Measurements from ENCODE around the gene NDUFA13.

NDUFA13 gene

DNA sequence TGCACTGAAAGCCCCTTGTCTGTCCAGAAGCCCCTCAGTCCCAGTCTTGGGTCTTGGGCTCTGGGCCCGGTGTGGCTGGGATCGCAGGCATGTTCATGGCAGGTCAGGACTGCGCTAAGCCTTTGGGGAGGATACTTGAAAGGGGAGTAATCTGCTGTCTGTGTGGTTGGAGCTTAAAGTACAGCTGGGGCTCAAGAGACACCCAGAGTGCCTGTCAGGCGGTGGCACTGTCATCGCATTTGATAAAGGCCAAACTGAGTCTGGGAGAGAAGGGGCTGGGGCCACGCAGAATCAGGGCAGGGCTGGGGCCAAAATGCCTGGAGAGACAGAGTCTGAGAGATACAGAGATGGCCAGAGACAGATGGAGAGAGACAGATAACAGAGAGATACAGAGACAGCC, 17.8 kb downstream of the NDUFA13 start:
- no peak for DNase-seq (ENCODE audit: low spot score)

DNA sequence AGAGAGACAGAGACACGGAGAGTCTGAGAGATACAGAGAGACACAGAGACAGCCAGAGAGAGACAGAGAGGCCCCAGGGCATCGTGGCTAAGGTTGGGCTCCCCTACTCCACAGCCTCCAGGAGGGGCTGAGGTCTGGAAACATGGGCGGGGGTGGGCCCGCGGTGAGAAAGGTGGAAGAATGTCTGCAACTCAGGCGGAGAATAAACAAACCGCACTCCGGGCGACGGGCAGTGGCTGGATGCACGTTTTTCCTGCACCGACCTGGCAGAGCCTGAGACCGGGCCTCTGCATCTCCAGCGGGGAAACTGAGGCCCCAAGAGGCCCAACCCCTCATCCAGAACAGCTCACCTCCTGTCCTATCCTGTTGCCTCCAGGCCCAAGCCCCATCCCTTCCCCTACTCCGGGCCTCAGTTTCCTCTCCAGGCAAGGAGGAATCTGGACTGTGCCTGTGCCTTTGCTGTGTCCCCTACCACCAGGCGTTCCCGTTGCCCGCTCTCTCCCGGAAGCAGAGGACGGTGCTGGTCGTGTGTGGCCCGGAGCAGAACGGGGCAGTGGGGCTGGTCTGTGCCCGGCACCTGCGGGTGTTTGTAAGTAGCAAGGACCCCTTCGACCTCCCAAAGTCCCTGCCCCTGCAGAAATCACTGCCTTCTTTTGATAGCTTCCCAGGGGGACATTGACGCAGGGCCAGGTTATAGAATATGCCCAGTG, 18.7 kb downstream of the NDUFA13 start:
- DNase-seq (ENCODE audit: low spot score), result no peak

DNA sequence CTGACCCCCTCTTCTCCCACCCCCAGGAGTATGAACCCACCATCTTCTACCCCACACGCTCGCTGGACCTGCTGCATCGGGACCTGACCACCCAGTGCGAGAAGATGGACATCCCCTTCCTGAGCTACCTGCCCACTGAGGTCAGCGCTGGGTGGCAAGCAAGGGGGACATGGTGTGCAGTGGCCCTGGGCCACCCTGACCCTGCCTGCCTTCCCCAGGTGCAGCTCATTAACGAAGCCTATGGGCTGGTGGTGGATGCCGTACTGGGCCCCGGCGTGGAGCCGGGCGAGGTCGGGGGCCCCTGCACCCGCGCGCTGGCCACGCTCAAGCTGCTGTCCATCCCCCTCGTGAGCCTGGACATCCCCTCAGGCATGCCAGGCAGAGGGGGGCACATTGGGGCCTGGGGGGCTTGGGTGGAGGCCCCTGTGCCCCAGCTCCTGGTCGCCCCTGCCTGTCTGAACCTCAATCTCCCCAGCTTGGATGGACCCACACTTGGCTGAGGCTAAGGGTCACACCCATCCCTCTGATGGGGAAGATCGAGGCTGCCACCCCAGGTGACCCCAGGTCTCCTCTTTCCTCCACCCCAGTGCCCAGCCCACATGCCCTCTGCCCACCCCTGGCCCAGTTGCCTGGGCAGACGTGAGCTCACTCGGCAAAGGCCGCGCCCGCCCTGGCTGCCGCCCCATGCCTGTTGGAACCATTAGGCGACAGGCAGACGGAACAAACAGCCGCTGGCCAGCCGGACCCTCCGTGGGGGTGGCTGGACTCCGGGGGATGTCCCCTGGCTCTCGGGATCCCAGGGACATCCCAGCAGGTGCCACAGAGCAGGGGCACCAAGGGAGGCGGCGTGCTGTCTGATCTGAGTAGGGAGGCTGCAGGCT, 19.5 kb downstream of the NDUFA13 start:
- no peak for DNase-seq (ENCODE audit: low spot score)

DNA sequence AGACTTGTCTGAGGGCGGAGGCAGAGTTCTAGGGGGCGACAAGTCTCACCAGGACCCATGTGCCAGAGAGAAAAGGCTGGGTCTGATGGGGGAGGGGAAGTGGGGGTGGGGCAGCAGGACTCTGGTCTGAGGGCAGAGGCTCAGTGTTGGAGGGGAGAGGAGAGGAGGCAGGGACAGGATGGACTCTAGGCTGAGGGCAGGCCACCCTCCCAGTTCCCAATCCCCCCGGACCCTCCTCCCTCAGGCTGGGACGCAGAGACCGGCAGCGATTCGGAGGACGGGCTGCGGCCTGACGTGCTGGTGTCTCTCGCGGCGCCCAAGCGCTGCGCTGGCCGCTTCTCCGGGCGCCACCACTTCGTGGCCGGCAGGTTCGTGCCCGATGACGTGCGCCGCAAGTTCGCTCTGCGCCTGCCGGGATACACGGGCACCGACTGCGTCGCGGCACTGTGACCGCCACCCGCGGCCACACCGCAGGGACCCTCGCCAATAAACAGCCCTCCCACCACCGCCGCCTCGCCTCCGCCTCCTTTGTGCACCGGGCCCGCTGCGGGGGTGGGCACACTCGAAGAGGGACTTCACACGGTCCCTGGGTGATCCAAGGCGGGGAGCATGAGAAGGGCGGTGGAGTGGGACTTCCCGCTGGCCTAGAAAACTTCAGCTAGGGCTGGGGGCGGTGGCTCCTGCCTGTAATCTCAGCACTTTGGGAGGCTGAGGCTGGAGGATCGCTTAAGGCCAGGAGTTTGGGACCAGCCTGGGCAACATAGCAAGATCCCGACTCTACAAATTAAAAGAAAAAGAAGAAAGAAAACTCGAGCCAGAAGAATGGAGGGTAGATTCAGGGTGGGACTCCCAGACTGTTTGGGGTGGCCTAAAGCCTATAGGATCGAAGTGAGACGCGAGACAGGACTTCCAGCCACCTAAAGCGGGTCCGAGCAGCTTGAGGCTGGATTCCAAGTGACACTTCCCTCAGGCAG, 21.3 kb downstream of the NDUFA13 start:
- no peak for DNase-seq (ENCODE audit: low spot score)

DNA sequence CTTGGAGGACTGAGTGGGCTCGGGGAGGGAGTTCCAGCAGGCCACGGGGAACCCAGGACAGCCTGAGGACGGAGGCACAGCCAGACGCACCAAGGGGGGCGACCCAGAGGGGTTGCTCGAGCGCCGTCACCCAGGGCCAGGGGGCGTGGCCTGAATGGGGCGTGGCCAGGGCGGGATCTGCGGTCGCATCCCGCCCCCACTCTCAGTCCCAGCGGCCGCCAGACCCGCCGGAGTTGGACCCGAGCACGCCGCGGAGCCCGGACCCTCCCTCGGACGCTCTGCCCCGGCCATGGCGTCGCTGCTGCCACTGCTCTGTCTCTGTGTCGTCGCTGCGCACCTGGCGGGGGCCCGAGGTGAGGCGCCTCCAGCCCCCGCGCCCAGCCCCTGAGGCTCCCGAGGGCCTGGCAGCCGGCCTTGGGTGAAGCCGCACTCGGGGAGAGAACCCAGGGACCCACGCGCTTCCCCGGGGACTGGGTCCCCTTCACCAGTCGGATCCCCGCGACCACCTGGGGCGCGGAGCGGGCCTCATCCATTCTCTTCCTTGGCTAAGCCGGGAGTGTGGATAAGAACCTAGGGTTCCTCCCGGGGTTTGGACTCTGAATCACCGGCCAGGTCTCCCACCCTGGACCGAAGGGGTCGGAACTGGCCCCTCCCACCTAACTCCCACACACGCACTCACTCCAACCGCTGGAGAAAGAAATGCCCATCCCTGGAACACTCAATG, 22.2 kb downstream of the NDUFA13 start, which contains the start of gene CILP2:
TSS of gene CILP2 (plus strand) at position 205 of the 724 bp plus-strand sequence. CDS start at position 290, 85 bp downstream.
- no peak for DNase-seq (ENCODE audit: low spot score)

DNA sequence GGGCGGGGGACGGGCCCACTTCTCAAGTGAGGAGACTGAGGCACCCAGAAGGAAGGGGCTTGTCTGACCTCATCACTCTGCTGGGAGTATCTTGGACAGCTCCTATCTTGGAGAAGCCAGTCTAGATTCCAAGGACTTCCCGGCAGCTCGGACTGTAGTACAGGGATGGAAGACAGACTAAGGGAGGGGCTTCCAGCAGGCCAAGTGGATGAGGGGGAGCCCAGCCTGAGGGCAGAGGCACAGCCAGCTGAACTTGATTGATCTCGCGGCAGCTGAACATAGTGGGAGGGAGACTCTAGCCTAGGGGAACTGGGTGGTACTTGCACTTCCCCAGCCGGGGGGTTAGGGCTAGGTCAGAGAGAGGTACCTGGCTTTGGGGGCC, 22.8 kb downstream of the NDUFA13 start:
- peak; percentile 50 for DNase-seq (ENCODE audit: low spot score)

DNA sequence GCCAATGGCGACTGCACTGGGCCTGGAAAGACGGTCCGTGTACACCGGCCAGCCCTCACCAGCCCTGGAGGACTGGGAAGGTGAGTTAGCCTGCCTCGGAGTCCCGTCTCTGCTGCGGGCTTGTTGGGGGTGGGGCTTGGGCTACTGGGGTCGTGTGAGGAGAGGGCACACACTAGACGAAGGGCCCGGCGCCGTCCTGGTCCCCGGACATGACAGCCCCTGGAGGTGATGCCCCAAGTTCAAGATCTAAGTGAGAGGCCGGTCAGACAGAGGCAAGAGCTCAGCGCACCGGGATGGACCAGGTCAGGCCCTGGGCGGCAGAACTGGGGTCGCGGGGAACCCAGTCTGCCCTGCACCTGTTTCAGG, 23.7 kb downstream of the NDUFA13 start:
- DNase-seq (ENCODE audit: low spot score), result no peak

DNA sequence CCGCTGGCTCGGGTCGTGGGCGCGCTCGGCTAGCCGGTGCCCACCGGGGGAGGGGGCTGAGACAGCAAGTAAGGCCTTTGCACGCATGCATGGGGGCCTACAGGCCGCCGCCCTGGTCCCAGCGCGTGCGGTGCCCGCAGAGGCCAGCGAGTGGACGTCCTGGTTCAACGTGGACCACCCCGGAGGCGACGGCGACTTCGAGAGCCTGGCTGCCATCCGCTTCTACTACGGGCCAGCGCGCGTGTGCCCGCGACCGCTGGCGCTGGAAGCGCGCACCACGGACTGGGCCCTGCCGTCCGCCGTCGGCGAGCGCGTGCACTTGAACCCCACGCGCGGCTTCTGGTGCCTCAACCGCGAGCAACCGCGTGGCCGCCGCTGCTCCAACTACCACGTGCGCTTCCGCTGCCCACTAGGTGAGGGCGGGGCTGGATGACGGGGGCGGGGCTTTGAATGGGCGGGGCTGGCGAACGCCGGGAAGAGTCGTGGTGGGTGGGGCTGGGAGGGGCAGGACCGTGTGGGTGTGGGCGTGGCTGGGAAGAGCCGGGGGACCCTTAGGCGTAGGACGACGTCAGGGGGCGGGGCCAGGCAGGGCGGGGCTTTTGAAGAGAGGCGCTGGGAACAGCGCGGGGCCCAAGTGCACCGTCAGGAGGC, 24.2 kb downstream of the NDUFA13 start:
- DNase-seq (ENCODE audit: low spot score), result peak; percentile 84

DNA sequence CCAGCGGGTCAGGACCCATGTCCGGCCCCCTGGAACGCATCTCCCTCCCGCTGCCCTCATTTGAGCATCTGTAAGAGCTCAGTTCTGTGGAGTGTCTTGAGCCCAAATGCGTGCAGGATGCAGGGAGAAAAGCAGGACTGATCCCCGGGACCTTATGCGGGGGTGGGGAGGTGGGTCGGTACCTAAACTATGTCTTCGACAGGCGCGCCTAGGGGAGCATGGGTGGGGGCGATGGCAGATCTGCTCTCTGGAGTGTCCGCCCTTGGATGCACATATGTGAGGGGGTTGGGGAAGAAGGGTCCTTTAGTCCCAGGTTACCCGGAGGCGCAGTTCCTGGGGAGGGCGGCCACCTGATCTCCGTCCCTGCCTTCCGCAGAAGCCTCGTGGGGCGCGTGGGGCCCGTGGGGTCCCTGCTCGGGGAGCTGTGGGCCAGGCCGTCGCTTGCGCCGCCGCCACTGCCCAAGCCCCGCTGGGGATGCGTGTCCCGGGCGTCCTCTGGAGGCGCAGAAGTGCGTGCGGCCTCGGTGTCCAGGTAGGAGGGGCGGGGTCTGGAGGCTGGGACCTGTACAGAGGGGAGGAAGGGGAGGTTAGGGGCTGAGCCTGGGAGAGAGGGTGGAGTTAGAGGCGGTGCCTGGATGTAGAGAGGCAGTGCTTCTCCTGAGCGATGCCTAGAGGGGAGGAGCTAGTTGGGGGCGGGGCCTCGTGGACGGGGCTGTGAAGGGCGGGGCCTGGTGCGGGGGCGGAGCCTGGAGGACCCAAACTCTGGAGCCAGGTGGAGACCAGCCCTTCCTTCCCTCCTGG, 24.9 kb downstream of the NDUFA13 start:
- peak; percentile 87 for DNase-seq (ENCODE audit: low spot score)

DNA sequence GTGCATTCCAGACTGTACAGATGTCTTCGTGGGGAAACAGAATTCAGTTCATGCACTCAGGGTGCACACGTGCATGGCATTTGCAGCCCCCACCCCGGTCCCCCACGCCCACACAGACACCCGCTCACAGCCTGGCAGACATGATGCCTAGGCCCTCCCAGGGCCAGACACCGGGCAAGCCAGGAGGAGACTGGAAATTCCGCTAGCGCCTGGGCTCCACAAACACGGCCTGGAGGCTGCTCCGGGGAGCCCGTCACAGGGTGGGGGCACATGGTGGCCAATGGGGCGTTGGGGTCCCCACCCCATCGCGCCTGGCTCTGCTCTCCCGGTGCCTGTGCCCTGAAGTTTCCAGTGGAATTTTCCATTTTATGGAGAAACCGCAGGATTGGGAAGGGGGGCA, 25.6 kb downstream of the NDUFA13 start:
- no peak for DNase-seq (ENCODE audit: low spot score)

DNA sequence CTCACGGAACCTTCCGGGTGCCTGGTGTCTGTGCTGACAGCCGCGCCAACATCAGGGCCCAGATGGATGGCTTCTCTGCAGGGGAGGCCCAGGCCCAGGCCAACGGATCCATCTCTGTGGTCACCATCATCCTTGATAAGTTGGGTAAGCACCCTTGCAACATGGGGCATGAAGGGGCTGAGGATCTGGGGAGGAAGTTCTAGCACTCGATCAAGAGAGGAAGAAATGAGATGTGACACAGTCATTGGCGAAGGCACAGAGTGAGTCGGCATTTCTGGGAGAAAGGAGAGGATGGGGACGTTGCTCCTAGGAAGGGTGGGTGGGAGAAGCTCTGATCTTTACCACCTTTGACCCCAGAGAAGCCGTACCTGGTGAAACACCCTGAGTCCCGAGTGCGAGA, 26.5 kb downstream of the NDUFA13 start:
- DNase-seq (ENCODE audit: low spot score), result no peak

DNA sequence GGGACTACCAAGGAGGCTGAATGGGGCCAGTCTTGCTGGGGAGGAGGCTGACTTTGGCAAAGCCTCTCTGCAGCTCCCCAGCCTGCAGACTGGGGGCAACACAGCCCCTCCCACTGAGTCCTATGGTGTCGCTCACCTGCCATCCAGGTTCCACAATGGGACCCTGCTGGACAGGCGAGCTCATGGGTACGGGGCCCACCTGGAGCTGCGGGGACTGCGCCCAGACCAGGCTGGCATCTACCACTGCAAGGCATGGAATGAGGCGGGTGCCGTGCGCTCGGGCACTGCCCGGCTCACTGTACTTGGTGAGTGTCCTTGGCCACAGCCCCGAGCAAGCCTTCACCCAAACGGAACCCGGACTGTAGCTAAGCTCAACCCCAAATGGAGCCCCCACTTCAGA, 27.1 kb downstream of the NDUFA13 start:
- no peak for DNase-seq (ENCODE audit: low spot score)

DNA sequence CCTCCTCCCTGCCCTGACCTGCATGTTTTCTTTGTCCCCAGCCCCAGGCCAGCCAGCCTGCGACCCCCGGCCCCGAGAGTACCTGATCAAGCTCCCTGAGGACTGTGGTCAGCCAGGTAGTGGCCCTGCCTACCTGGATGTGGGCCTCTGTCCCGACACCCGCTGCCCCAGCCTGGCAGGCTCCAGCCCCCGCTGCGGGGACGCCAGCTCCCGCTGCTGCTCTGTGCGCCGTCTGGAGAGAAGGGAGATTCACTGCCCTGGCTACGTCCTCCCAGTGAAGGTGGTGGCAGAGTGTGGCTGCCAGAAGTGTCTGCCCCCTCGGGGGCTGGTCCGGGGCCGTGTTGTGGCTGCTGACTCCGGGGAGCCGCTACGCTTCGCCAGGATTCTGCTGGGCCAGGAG, 27.6 kb downstream of the NDUFA13 start:
- DNase-seq (ENCODE audit: low spot score), result no peak

DNA sequence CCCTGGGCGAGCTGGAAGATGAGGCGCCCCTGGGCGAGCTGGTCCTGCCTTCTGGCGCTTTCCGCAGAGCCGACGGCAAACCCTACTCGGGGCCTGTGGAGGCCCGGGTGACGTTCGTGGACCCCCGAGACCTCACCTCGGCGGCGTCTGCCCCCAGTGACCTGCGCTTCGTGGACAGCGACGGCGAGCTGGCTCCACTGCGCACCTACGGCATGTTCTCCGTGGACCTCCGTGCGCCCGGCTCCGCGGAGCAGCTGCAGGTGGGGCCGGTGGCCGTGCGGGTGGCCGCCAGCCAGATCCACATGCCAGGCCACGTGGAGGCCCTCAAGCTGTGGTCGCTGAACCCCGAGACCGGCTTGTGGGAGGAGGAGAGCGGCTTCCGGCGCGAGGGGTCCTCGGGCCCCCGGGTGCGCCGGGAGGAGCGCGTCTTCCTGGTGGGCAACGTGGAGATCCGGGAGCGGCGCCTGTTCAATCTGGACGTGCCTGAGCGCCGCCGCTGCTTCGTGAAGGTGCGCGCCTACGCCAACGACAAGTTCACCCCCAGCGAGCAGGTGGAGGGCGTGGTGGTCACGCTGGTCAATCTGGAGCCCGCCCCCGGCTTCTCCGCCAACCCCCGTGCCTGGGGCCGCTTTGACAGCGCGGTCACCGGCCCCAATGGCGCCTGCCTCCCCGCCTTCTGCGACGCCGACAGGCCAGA, 28.4 kb downstream of the NDUFA13 start:
- DNase-seq (ENCODE audit: low spot score), result no peak

DNA sequence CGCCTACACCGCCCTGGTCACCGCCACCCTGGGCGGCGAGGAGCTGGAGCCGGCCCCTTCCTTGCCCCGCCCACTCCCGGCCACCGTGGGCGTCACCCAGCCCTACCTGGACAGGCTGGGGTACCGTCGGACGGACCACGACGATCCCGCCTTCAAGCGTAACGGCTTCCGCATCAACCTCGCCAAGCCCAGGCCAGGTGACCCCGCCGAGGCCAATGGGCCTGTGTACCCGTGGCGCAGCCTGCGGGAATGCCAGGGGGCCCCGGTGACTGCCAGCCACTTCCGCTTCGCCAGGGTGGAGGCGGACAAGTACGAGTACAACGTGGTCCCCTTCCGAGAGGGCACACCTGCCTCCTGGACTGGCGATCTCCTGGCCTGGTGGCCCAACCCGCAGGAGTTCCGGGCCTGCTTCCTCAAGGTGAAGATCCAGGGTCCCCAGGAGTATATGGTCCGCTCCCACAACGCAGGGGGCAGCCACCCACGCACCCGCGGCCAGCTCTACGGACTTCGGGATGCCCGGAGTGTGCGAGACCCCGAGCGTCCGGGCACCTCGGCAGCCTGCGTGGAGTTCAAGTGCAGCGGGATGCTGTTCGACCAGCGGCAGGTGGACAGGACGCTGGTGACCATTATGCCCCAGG, 29.0 kb downstream of the NDUFA13 start:
- no peak for DNase-seq (ENCODE audit: low spot score)

DNA sequence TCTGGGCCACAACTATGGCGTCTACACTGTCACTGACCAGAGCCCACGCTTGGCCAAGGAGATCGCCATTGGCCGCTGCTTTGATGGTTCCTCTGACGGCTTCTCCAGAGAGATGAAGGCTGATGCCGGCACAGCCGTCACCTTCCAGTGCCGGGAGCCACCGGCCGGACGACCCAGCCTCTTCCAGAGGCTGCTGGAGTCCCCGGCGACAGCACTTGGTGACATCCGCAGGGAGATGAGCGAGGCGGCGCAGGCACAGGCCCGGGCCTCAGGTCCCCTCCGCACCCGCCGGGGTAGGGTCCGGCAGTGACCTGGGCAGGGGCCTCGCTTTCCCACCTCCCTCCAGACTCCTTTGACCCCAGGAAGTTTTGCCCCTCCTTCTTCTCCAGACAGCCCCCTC, 29.7 kb downstream of the NDUFA13 start:
- no peak for DNase-seq (ENCODE audit: low spot score)

DNA sequence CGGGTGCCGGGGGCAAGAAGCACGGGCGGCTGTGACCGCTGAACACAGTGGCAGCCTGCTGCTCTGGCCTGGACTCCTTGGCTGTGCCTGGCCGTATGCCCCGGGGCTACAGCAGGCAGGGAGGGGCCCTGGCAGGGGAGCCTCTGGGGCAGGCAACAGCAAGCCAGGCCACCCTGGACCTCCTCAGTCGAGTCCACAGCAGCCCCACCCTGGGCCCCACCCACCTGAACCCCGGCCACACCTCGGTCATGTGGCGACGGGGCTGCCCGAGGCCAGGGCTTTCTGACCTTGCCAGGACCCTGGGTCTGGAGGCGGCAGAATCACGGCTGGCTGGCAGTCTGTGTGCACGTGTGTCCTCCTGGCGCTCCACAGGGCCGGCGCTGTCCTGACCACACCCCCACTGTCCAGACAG, 30.7 kb downstream of the NDUFA13 start:
- no peak for DNase-seq (ENCODE audit: low spot score)

DNA sequence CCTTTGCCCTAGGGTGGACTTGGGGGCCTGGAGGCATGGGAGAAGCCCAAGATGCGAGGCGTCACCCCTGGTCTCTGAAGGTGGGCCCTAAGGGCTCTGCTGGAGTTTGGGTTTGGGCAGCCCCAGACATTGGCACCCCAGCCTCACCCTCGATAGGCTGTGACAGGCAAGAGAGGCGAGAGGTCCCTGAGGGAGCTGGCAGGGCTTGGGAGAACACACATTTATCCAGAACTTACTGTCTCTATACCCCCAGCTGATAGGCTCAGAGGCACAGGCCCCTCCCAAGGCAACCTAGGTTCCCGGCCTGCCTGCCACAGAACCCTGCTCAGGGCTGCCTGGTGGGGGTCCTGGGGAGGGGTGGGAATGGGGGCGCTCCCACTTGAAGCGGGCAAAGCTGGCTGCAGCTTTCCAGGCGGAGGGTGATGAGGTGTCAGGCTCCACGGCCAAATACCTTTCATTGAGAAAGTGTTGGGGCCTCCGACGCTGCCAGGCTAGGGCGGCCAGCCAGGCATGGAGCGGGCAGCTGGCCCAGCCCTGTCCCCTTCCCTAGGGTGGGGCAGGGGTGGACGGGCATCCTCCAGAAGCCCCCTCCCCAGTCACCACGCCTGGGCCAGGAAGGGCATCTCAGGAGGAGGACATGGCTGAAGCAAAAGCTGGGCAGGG, 31.8 kb downstream of the NDUFA13 start:
- no peak for DNase-seq (ENCODE audit: low spot score)
